IMR-90 (cell line): ENCODE measurements around the gene ONECUT2. TPM values are rescaled to one million over a fixed set of nuclear protein-coding genes. Genes with fewer than 3 reads are reported as not detected.

Experiments
- ATAC-seq: fragments of 200-7000 bp; cut with Tn5 transposase; 2 replicates; pipeline ENCODE4 v1.9.1; 2020; ENCODE audit warnings: low read depth, mild to moderate bottlenecking, moderate library complexity
- BruUV-seq: library from RNA; stranded (reverse); fragments of 400-500 nt; replicated peaks from 2 replicates; lab custom pipeline; 2021; lab: Mats Ljungman, UMichigan
- CTCF ChIA-PET: fragments of 300-600 bp; formaldehyde crosslinking; extraction: SDS; loops from one replicate; lab custom pipeline; 2021; ENCODE audit warnings: antibody characterized with exemption; lab: Yijun Ruan, JAX
- POLR2A ChIA-PET: fragments of 300-600 bp; sonication (Branson Sonifier 250); formaldehyde crosslinking; loops from one replicate; lab custom pipeline; 2022; ENCODE audit warnings: antibody characterized with exemption; ENCODE audit not compliant: unreplicated experiment; lab: Charles Lee
- DNase-seq: peaks from one replicate; pipeline ENCODE4 v3.0.0; 2013
- H2AFZ ChIP-seq: replicated peaks from 2 replicates; pipeline ENCODE3; 2013; ENCODE audit warnings: low read length, mild to moderate bottlenecking; ENCODE audit not compliant: poor library complexity
- H2AK5ac ChIP-seq: 2 replicates; pipeline ENCODE4 v1.6.1; 2013; ENCODE audit warnings: low read depth, low read length, inconsistent platforms
- H2AK9ac ChIP-seq: replicated peaks from 2 replicates; pipeline ENCODE3; 2013; ENCODE audit warnings: mild to moderate bottlenecking, low read depth, low read length, moderate library complexity; ENCODE audit not compliant: poor library complexity
- H2BK120ac ChIP-seq: 2 replicates; pipeline ENCODE4 v1.6.1; 2013; ENCODE audit warnings: low read depth, low read length, inconsistent platforms
- H2BK15ac ChIP-seq: 3 replicates; pipeline ENCODE4 v1.6.1; 2013; ENCODE audit warnings: low read depth, low read length, inconsistent platforms
- H2BK20ac ChIP-seq: 2 replicates; pipeline ENCODE4 v1.6.1; 2013; ENCODE audit warnings: low read depth, mild to moderate bottlenecking, inconsistent platforms, low read length, moderate library complexity
- H2BK5ac ChIP-seq: 2 replicates; pipeline ENCODE4 v1.6.1; 2013; ENCODE audit warnings: mild to moderate bottlenecking, low read depth, low read length, inconsistent platforms; ENCODE audit not compliant: poor library complexity, severe bottlenecking
- H3K14ac ChIP-seq: replicated peaks from 2 replicates; pipeline ENCODE4 v1.6.1; 2013; ENCODE audit warnings: low read depth, low read length, inconsistent platforms
- H3K18ac ChIP-seq: 2 replicates; pipeline ENCODE4 v1.6.1; 2013; ENCODE audit warnings: low read depth, low read length, control low read depth
- H3K23ac ChIP-seq: 2 replicates; pipeline ENCODE4 v1.6.1; 2013; ENCODE audit warnings: low read depth, low read length, inconsistent platforms
- H3K27ac ChIP-seq: 2 replicates; pipeline ENCODE4 v1.5.1; 2013; ENCODE audit warnings: mild to moderate bottlenecking, control low read depth, low read length; ENCODE audit not compliant: insufficient read depth
- H3K27me3 ChIP-seq: 2 replicates; pipeline ENCODE4 v1.6.1; 2013; ENCODE audit warnings: low read length; ENCODE audit not compliant: control insufficient read depth, insufficient read depth
- H3K36me3 ChIP-seq: 2 replicates; pipeline ENCODE4 v1.6.1; 2013; ENCODE audit warnings: low read length, mixed read lengths; ENCODE audit not compliant: control insufficient read depth, insufficient read depth
- H3K4ac ChIP-seq: 2 replicates; pipeline ENCODE4 v1.6.1; 2013; ENCODE audit warnings: low read depth, low read length, inconsistent platforms
- H3K4me1 ChIP-seq: 2 replicates; pipeline ENCODE4 v1.6.1; 2013; ENCODE audit warnings: low read length, mixed read lengths; ENCODE audit not compliant: control insufficient read depth, insufficient read depth
- H3K4me2 ChIP-seq: 2 replicates; pipeline ENCODE4 v1.6.1; 2013; ENCODE audit warnings: low read depth, mild to moderate bottlenecking, control low read depth, low read length, moderate library complexity
- H3K4me3 ChIP-seq: 2 replicates; pipeline ENCODE4 v1.5.1; 2013; ENCODE audit warnings: low read depth, mild to moderate bottlenecking, control low read depth, low read length, moderate library complexity; ENCODE audit not compliant: insufficient read depth
- H3K56ac ChIP-seq: 2 replicates; pipeline ENCODE4 v1.6.1; 2013; ENCODE audit warnings: low read length, inconsistent platforms; ENCODE audit not compliant: insufficient read depth; ENCODE audit errors: extremely low read depth
- H3K79me1 ChIP-seq, 2 experiments: 2 replicates each; pipeline ENCODE4 v1.6.1; 2013; ENCODE audit warnings: low read length in 2 of 2, inconsistent platforms in 1 of 2, low read depth in 1 of 2
- H3K9ac ChIP-seq: 2 replicates; pipeline ENCODE4 v1.6.1; 2013; ENCODE audit warnings: low read depth, low read length, control low read depth
- H3K9me1 ChIP-seq: 2 replicates; pipeline ENCODE4 v1.6.1; 2013; ENCODE audit warnings: low read length, inconsistent platforms; ENCODE audit not compliant: insufficient read depth
- H3K9me3 ChIP-seq: 2 replicates; pipeline ENCODE4 v1.6.1; 2013; ENCODE audit warnings: low read length; ENCODE audit not compliant: control insufficient read depth, insufficient read depth
- H4K20me1 ChIP-seq: 2 replicates; pipeline ENCODE4 v1.6.1; 2013; ENCODE audit warnings: low read length, inconsistent platforms; ENCODE audit not compliant: insufficient read depth
- H4K5ac ChIP-seq: 2 replicates; pipeline ENCODE4 v1.6.1; 2013; ENCODE audit warnings: mild to moderate bottlenecking, low read depth, low read length, control low read depth
- H4K8ac ChIP-seq, 2 experiments: 2 replicates each; pipeline ENCODE4 v1.6.1; 2013; ENCODE audit warnings: low read depth in 2 of 2, low read length in 2 of 2, control low read depth in 1 of 2, inconsistent platforms in 1 of 2
- H4K91ac ChIP-seq: 2 replicates; pipeline ENCODE4 v1.6.1; 2013; ENCODE audit warnings: low read depth, low read length, inconsistent platforms; ENCODE audit not compliant: insufficient read depth
- CHD1 ChIP-seq: IDR thresholded peaks from 2 replicates; pipeline ENCODE4 v1.6.1; 2012; ENCODE audit warnings: low read depth, low read length, improper control_type of control experiment
- FOS ChIP-seq: fragments of 150-350 bp; IDR thresholded peaks from 2 replicates; pipeline ENCODE4 v1.6.1; 2016; ENCODE audit warnings: low read depth, low read length
- POLR2A ChIP-seq: IDR thresholded peaks from 2 replicates; pipeline ENCODE4 v1.6.1; 2012; ENCODE audit warnings: mild to moderate bottlenecking, low read depth, low read length
- RCOR1 ChIP-seq: IDR thresholded peaks from 2 replicates; pipeline ENCODE4 v1.6.1; 2012; ENCODE audit warnings: mild to moderate bottlenecking, low read length, improper control_type of control experiment; ENCODE audit not compliant: insufficient replicate concordance
- RFX5 ChIP-seq: IDR thresholded peaks from 2 replicates; pipeline ENCODE4 v1.8.0; 2012; ENCODE audit warnings: low read depth, mild to moderate bottlenecking, low read length, moderate library complexity
- WGBS, 2 experiments: methylation state at CpG; one replicate each; pipeline versions ENCODE4 v1.1.5 to v1.1.7; 2013; ENCODE audit warnings: missing lambda C conversion rate in 2 of 2; ENCODE audit not compliant: insufficient read length in 1 of 2; ENCODE audit errors: extremely low coverage in 2 of 2; 5-methylcytosine and 5-hydroxymethylcytosine counted together
- dilution Hi-C: fragments of 300-500 bp; cut with HindIII; formaldehyde crosslinking; loops from one replicate; pipeline ENCODE4 v1.14.3; 2018; ENCODE audit warnings: low sequenced_read_pairs; ENCODE audit not compliant: unreplicated experiment
- in situ Hi-C: fragments of 300-500 bp; cut with MboI; formaldehyde crosslinking; loops from 3 replicates; pipeline ENCODE4 v1.14.3; 2019; ENCODE audit warnings: low sequenced_read_pairs, inconsistent platforms, mixed read lengths
- intact Hi-C: fragments of 100-400 bp; cut with micrococcal nuclease; formaldehyde crosslinking; loops from 2 replicates; pipeline ENCODE4 v1.10.0; 2022
- polyA plus RNA-seq, 3 experiments: library from polyadenylated mRNA; depleted of rRNA; stranded (reverse); fragments of >200 nt; gene quantifications; 2 replicates each; pipeline ENCODE4 v1.2.3, GENCODE V29; 2012; ENCODE audit warnings: low replicate concordance in 1 of 3
- total RNA-seq: library from RNA; depleted of rRNA; stranded (reverse); fragments of >200 nt; gene quantifications from 2 replicates; pipeline ENCODE4 v1.2.3, GENCODE V29; 2012
- TF ChIP-seq, protein P1 (sequence below): fragments of 150-350 bp; IDR thresholded peaks from 2 replicates; pipeline ENCODE4 v1.6.1; 2016; ENCODE audit warnings: low read depth, mild to moderate bottlenecking, low read length, moderate library complexity, borderline replicate concordance
- TF ChIP-seq, protein P2 (sequence below): conservative IDR thresholded peaks from 2 replicates; pipeline ENCODE4 v1.5.1; 2012; ENCODE audit warnings: mild to moderate bottlenecking, low read depth, low read length, improper control_type of control experiment
- TF ChIP-seq, protein P3 (sequence below): fragments of 150-350 bp; IDR thresholded peaks from 2 replicates; pipeline ENCODE4 v1.6.1; 2017; ENCODE audit warnings: mild to moderate bottlenecking, antibody characterized with exemption, low read length, low read depth

ONECUT2 gene
- total and polyA plus RNA-seq, 2 of the 4 experiments (the other 2 are of a cell fraction) = under 0.01 to 0.02 TPM

DNA sequence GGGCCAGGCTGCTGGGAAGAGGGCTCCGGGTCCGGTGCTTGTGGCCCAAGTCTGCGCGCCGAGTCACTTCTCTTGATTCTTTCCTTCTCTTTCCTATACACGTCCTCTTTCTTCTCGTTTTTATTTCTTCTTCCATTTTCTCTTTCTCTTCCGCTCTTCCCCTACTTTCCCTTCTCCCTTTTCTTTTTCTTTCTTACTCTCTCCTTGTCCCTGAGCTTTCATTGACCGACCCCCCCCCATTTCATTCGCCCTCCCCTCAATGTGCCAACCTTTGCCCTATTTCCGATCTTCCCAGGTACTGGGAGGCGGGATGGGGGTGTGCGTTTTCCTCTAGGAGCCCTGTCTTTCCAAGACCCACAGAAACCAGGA, 1.8 kb downstream of the ONECUT2 start:
- no peak overlapping the region for H3K4me2 ChIP-seq
- ChIA-PET POLR2A (no interaction called here), CTCF (no interaction called here)
- no peaks in the 10 kb centered on the region for H3K36me3 ChIP-seq
- H2AK5ac ChIP-seq = no peak overlapping the region
- H4K20me1 ChIP-seq = no peaks in the 10 kb centered on the region; the same call in 1 of the 2 replicates
- no peak overlapping the region for H2BK120ac ChIP-seq
- H3K4ac ChIP-seq = no peak overlapping the region
- intact Hi-C loops = no loop called here
- H3K27ac ChIP-seq = no peak overlapping the region
- no peak overlapping the region for H4K5ac ChIP-seq
- 11% methylated on average over 5 of the region's 13 CpGs; no CpG with 5 or more reads in 1 of the 2 experiments for WGBS, 2 experiments
- DNase-seq (no peak), ATAC-seq (no peak)
- no peaks in the 10 kb centered on the region; the same call in 1 of the 2 replicates for H3K9me3 ChIP-seq
- TF ChIP-seq, protein P1, sequence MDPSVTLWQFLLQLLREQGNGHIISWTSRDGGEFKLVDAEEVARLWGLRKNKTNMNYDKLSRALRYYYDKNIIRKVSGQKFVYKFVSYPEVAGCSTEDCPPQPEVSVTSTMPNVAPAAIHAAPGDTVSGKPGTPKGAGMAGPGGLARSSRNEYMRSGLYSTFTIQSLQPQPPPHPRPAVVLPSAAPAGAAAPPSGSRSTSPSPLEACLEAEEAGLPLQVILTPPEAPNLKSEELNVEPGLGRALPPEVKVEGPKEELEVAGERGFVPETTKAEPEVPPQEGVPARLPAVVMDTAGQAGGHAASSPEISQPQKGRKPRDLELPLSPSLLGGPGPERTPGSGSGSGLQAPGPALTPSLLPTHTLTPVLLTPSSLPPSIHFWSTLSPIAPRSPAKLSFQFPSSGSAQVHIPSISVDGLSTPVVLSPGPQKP = no peak
- TF ChIP-seq POLR2A (no peak), RCOR1 (no peak), CHD1 (no peak), FOS (no peak), RFX5 (no peak)
- TF ChIP-seq, protein P2, sequence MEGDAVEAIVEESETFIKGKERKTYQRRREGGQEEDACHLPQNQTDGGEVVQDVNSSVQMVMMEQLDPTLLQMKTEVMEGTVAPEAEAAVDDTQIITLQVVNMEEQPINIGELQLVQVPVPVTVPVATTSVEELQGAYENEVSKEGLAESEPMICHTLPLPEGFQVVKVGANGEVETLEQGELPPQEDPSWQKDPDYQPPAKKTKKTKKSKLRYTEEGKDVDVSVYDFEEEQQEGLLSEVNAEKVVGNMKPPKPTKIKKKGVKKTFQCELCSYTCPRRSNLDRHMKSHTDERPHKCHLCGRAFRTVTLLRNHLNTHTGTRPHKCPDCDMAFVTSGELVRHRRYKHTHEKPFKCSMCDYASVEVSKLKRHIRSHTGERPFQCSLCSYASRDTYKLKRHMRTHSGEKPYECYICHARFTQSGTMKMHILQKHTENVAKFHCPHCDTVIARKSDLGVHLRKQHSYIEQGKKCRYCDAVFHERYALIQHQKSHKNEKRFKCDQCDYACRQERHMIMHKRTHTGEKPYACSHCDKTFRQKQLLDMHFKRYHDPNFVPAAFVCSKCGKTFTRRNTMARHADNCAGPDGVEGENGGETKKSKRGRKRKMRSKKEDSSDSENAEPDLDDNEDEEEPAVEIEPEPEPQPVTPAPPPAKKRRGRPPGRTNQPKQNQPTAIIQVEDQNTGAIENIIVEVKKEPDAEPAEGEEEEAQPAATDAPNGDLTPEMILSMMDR = no peak
- TF ChIP-seq, protein P3, sequence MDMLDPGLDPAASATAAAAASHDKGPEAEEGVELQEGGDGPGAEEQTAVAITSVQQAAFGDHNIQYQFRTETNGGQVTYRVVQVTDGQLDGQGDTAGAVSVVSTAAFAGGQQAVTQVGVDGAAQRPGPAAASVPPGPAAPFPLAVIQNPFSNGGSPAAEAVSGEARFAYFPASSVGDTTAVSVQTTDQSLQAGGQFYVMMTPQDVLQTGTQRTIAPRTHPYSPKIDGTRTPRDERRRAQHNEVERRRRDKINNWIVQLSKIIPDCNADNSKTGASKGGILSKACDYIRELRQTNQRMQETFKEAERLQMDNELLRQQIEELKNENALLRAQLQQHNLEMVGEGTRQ = no peak
- H2AFZ ChIP-seq = peak overlapping the region; percentile 29
- BruUV-seq = no TSS peak
- H3K9ac ChIP-seq = no peak overlapping the region
- H3K56ac ChIP-seq = no peak overlapping the region
- no peak overlapping the region for H3K18ac ChIP-seq
- no peaks in the 10 kb centered on the region for H3K4me1 ChIP-seq
- no peak overlapping the region for H2BK15ac ChIP-seq
- H3K14ac ChIP-seq = no peak overlapping the region
- no peaks in the 10 kb centered on the region for H3K9me1 ChIP-seq
- H4K8ac ChIP-seq = no peak overlapping the region
- peaks cover 88% of the 10 kb centered on the region for H3K27me3 ChIP-seq
- H3K4me3 ChIP-seq = no peak overlapping the region
- dilution Hi-C loops = no loop called here
- H3K79me1 ChIP-seq = no peaks in the 10 kb centered on the region
- no peak overlapping the region for H2BK20ac ChIP-seq
- H2BK5ac ChIP-seq = no peak overlapping the region
- in situ Hi-C loops = no loop called here
- no peak overlapping the region for H3K23ac ChIP-seq
- H4K91ac ChIP-seq = no peak overlapping the region
- H2AK9ac ChIP-seq = no peak overlapping the region
